ENCODE measurements around the gene APOA1.

The APOA1 gene

DNA sequence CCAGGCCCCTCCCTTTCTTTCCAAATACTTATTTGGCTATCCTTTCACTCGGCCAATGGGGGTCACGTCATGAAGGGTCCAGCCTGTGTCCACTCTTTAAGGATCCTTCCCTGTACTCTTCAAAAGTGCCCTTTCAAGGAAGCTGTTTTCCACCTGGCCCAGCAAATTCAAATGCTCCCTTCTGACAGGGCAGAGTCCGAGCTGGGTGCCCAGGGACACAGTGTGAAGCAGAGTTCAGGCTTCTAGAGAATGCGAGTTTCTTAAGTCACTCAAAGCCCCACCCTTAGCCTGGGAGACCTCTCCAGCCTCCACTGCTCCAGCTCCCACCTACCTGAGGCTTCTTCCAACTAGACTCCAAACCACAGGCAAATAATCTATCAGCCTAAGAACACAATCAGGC lies 5.5 kb upstream of the APOA1 start:
- no peak for FAIRE-seq
- DNase-seq (ENCODE audit: insufficient read length, low spot score), result no peak
- TF ChIP-seq, protein P1, sequence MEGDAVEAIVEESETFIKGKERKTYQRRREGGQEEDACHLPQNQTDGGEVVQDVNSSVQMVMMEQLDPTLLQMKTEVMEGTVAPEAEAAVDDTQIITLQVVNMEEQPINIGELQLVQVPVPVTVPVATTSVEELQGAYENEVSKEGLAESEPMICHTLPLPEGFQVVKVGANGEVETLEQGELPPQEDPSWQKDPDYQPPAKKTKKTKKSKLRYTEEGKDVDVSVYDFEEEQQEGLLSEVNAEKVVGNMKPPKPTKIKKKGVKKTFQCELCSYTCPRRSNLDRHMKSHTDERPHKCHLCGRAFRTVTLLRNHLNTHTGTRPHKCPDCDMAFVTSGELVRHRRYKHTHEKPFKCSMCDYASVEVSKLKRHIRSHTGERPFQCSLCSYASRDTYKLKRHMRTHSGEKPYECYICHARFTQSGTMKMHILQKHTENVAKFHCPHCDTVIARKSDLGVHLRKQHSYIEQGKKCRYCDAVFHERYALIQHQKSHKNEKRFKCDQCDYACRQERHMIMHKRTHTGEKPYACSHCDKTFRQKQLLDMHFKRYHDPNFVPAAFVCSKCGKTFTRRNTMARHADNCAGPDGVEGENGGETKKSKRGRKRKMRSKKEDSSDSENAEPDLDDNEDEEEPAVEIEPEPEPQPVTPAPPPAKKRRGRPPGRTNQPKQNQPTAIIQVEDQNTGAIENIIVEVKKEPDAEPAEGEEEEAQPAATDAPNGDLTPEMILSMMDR (IDR thresholded peaks at IDR 0.05; ENCODE audit: insufficient read depth, missing control alignments), result no peak

DNA sequence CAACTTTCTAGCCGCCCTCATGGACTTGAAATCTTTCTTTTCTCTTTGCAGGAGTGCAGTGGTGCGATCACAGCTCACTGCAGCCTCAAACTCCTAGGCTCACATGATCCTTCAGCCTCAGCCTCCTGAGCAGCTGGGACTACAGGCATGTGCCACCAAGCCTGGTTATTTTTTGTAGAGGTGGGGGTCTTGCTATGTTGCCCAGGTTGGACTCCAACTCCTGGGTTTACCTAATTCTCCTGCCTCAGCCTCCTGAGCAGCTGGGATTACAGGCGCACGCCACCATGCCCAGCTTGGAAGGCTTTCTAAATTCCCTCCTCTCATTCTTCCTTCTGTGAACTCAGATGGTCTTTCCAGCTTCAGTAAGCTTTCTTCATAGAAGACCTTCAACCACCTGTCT lies 4.7 kb upstream of the APOA1 start:
- no peak for FAIRE-seq
- DNase-seq (ENCODE audit: insufficient read length, low spot score), result no peak
- TF ChIP-seq, protein P1 (IDR thresholded peaks at IDR 0.05; ENCODE audit: insufficient read depth, missing control alignments), result no peak

DNA sequence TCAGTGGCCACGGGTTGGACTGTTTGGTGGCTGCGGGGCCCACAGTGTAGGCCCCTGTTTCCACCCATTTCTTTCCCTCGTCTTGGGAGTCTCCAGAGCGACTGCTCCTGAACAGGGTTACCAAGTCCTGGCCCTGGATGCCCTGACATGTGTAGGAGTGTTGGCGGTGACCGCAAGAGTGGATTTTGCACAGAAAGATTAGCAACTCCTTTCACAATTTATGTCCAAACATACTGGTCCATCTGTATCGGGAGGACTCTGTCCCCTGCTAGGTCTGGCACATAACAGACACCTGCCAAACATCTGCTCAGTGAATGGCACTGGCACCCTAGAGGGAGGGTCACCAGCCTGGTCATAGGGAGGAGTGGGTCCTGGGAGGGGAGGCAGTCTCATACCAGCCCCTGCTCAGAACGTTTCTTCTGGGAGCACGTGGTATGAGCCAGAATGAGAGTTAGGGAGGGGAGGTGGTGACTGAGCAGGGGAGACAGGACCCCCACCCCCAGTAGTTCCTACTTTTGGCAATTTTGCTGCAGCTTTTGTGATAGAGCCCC lies 3.4 kb upstream of the APOA1 start:
- TF ChIP-seq, protein P1 (IDR thresholded peaks at IDR 0.05; ENCODE audit: insufficient read depth, missing control alignments), result no peak
- DNase-seq (ENCODE audit: insufficient read length, low spot score) (no peak), FAIRE-seq (no peak)

DNA sequence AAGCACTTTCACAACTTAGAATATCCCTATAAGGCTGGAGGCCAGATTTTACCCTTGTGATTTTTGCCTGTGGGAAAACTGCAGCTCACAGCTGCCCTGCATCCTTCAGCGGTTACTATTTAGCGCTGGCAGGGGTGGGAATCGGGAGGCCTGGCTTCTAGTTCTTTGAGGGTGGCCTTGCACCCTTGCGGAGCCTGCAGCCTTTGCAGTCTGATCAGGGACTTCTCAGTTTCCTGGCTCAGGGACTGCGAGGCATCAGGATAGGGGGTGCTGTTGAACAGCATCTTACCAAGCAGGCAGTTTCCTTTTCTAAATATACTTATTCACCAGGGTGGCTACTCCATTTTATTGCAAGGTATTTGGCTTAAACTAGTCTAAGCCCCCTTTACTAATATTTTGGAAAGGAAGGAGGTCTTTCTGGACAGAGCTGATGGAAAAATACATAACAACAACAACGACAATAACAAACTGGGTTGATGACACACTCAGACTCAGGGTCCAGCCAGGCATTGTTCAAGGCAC lies 2.9 kb upstream of the APOA1 start:
- no peak for DNase-seq (ENCODE audit: insufficient read length, low spot score)
- TF ChIP-seq, protein P1 (IDR thresholded peaks at IDR 0.05; ENCODE audit: insufficient read depth, missing control alignments), result peak; percentile 9
- no peak for FAIRE-seq

DNA sequence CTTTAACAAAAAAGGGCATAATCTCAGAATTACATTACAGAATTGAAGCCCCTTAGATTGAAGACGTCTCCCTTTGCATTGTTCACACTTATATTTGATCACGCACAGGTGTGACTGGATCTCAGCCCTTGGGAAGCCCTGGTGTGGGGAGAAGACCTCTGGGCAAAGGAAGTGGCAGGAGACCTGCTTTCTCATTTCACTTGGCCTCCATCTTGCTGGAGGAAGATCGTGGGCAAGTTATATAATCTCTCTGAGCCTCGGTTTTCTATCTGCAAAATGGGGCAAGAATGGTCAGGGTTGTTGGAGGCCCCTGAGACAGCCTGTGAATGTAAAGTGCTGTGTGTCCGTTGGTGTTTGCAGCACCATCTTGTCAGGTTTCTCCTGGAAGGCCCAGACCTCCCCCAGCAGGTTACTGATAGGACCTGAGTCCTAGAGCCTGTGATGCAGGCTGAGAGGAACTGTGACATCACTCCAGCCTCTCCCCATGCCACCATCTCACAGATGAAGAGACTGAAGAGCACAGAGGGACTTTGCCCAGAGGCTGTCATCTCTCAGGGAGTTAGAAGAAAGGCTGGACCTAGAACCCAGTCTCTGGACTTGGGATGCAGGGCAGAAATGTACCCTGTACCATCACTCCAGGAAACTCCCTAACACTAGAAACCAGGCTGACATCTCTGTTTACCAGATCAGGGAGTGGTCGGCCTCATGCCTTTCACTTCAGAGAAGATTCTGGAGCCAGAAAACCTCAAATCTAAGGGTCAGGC lies 1.1 kb upstream of the APOA1 start:
- TF ChIP-seq, protein P1 (IDR thresholded peaks at IDR 0.05; ENCODE audit: insufficient read depth, missing control alignments), result no peak
- FAIRE-seq, result no peak
- no peak for DNase-seq (ENCODE audit: insufficient read length, low spot score)

DNA sequence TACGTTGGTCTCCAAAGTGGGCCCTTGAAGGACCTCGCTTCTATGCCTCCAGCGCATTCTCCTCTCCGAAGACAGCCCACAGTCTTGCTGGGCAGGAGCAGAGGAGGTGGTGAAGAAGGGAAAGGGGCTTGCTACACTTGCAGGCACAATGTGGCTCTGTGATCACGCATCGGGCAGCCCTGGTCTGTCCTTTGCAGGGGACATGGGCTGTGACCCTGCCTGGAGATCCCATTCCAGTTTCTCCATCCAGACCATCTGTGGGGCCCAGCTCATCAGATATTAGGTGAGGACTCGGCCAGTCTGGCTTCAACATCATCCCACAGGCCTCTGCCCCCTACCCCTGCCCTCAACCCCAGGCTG lies 810 bp downstream of the APOA1 start:
- no peak for DNase-seq (ENCODE audit: insufficient read length, low spot score)
- FAIRE-seq, result no peak
- TF ChIP-seq, protein P1 (IDR thresholded peaks at IDR 0.05; ENCODE audit: insufficient read depth, missing control alignments), result no peak
